Measurements from ENCODE around the gene RFLNA.
"Not testable (repeated sequence)": the region's sequence is repeated elsewhere in the genome, so short reads cannot be mapped to it uniquely, and the experiment has no call there.

The RFLNA gene

DNA sequence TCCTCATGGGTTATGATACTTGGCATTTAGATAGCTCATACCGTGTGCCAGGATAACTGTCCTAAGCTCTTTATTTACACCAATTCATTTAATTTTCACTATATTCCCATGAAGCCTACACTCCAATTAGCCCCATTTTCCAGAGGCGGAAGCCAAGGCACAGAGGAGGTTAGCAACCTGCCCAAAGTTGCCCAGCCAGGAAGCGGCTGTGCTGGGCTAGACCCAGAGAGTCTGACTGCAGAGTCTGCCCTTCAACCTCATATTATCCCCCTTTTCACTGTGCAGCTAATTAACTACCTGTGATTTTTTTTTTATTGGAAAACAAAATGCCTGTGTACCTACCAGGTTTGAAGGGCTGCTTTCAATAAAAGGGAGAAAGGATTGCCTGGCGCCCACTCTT, 2.5 kb downstream of the RFLNA start:
- H3K4me3 ChIP-seq (ENCODE audit: control insufficient read depth, low read depth, low read length): no peak overlapping the region
- no peak for DNase-seq (ENCODE audit: low read depth)
- TF ChIP-seq, protein P1, sequence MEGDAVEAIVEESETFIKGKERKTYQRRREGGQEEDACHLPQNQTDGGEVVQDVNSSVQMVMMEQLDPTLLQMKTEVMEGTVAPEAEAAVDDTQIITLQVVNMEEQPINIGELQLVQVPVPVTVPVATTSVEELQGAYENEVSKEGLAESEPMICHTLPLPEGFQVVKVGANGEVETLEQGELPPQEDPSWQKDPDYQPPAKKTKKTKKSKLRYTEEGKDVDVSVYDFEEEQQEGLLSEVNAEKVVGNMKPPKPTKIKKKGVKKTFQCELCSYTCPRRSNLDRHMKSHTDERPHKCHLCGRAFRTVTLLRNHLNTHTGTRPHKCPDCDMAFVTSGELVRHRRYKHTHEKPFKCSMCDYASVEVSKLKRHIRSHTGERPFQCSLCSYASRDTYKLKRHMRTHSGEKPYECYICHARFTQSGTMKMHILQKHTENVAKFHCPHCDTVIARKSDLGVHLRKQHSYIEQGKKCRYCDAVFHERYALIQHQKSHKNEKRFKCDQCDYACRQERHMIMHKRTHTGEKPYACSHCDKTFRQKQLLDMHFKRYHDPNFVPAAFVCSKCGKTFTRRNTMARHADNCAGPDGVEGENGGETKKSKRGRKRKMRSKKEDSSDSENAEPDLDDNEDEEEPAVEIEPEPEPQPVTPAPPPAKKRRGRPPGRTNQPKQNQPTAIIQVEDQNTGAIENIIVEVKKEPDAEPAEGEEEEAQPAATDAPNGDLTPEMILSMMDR (IDR thresholded peaks at IDR 0.05; ENCODE audit: control insufficient read depth, insufficient read depth, low read depth, low read length, missing control alignments): no peak

GRCh38 chr12:124297856-124298255, 3.0 kb downstream of the RFLNA start:
- no peak overlapping the region for H3K4me3 ChIP-seq (ENCODE audit: control insufficient read depth, low read depth, low read length)
- no peak for DNase-seq (ENCODE audit: low read depth)
- TF ChIP-seq, protein P1 (IDR thresholded peaks at IDR 0.05; ENCODE audit: control insufficient read depth, insufficient read depth, low read depth, low read length, missing control alignments): no peak

DNA sequence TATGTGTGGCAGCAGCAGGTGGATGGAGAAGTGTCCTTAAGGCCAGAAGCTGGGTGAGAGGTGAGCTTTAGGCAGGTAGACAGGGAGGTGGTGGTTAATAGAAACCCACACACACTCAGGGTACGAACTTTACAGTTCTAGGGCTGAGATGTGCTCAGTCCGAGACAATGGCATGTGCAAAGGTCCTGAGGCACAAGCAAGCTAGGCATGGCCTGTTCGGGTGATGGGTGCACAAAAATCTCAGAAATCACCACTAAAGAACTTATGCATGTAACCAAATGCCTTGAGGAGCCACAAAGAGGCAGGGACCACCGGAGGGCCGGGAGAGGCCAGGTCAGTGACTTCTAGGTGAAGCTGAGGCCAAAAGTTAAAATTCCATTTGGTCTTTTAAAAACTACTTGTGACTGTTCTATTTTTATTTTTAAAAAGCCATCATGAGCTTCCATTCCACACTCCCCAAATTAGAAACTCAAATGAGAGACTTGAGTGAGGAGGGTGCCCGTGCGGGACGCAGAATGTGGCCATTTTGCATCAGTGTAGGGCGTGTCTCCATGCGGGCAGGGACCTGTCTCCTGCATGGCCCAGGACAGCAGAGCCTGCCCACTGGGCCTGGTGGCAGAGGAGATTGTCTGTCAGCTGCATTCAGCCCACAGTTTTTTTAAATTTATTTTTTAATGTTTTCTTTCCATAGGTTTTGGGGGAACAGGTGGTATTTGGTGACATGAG, 4.0 kb downstream of the RFLNA start:
- DNase-seq (ENCODE audit: low read depth): no peak
- H3K4me3 ChIP-seq (ENCODE audit: control insufficient read depth, low read depth, low read length): no peak overlapping the region
- TF ChIP-seq, protein P1 (IDR thresholded peaks at IDR 0.05; ENCODE audit: control insufficient read depth, insufficient read depth, low read depth, low read length, missing control alignments): no peak

DNA sequence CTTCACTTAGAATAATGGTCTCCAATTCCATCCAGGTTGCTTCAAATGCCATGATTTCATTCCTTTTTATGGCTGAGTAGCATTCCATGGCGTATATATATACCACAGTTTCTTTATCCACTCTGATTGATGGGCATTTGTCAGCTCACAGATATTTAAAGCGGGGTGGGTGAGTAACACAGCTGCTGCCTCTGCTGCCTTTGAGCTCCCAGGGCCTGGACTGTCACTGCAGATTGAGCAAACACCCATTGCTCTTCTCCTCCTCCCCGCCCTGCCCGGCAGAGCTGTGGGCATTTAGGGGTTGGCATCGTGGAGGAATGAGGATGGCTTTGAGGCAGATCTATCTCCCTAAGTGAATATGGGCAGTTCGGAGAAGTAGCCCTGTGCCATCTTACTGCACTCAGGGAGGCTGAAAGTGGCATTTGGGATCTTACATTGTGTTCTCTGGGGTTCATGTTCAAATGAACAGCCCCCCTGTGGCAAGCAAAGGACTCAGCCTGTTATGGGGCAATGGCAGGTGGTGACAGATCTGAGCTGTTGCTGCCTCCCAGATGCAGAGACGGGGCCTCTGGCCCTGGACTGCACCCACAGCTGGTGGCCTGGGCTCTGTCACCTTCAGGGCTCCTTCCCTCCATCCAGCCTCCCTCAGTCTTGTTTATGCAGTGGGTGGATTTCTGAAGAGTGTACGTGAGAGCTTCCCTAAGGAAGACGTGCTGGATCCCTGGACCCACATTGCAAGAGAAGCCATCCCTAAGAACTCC, 4.9 kb downstream of the RFLNA start:
- H3K4me3 ChIP-seq (ENCODE audit: control insufficient read depth, low read depth, low read length): no peak overlapping the region
- DNase-seq (ENCODE audit: low read depth): no peak
- TF ChIP-seq, protein P1 (IDR thresholded peaks at IDR 0.05; ENCODE audit: control insufficient read depth, insufficient read depth, low read depth, low read length, missing control alignments): no peak

DNA sequence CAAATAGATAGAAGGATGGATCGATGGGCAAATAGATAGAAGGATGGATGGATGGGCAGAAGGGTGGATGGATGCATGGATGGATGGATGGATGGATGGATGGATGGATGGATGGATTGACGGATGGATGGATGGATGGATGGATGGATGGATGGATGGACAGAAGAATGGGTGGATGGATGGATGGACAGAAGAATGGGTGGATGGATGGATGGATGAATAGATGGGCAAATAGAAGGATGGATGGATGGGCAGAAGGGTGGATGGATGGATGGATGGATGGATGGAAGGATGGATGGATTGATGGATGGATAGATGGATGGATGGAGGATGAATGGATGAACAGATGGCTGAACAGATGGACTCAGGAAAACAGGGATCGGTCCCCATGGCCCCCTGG, 5.8 kb downstream of the RFLNA start:
- not testable (repeated sequence) for DNase-seq (ENCODE audit: low read depth); H3K4me3 ChIP-seq (ENCODE audit: control insufficient read depth, low read depth, low read length)

- TF ChIP-seq, protein P1 (IDR thresholded peaks at IDR 0.05; ENCODE audit: control insufficient read depth, insufficient read depth, low read depth, low read length, missing control alignments): no peak
- no peak overlapping the region for H3K4me3 ChIP-seq (ENCODE audit: control insufficient read depth, low read depth, low read length)
- no peak for DNase-seq (ENCODE audit: low read depth)
These were observed 6.3 kb downstream of the RFLNA start for GRCh38 chr12:124301084-124301654.

GRCh38 chr12:124302241-124302806, 7.4 kb downstream of the RFLNA start:
- no peak for DNase-seq (ENCODE audit: low read depth)
- no peak overlapping the region for H3K4me3 ChIP-seq (ENCODE audit: control insufficient read depth, low read depth, low read length)

More at GRCh38 chr12:124302241-124302806, 7.4 kb downstream of the RFLNA start:
- TF ChIP-seq, protein P1 (IDR thresholded peaks at IDR 0.05; ENCODE audit: control insufficient read depth, insufficient read depth, low read depth, low read length, missing control alignments): no peak

Measured in AG09309 (cell line).